ENCODE results near the gene OR10AD1.
"Not testable (repeated sequence)": the region's sequence is repeated elsewhere in the genome, so short reads cannot be mapped to it uniquely, and the experiment has no call there.

The OR10AD1 gene

DNA sequence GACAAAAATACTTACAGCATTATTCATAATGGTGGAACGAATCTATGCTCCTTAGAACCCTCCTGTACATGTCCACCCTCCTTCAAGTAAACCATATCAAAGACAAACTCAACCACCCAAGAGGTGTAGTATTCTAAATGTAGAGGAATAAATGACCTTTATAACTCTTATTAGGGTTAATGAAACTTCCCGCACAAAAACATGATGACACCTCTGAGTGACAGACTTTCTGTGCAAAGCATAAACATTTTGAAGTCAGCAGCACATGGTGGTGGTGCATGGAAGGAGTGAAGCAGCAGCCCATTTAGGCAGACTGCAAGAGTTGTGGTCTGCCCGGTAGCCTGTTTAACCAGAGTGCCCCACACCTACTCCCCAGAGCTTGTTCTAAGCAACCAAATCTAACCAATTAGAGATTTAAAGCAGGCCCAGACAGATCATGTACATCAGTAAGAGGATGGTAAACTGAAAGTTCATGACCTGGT, 45.2 kb downstream of the OR10AD1 start:
- DNase-seq: peak; percentile 23

- peak; percentile 99 for DNase-seq
These were observed 45.8 kb downstream of the OR10AD1 start, which contains the start of gene ASB8 for GRCh38 chr12:48157018-48157888. TSS of gene ASB8 (minus strand) at chr12:48157515. CDS start at chr12:48153496, 4,019 bp downstream.

GRCh38 chr12:48156652-48157017, 46.5 kb downstream of the OR10AD1 start:
- no peak for DNase-seq

GRCh38 chr12:48155786-48156185, 47.3 kb downstream of the OR10AD1 start:
- DNase-seq: not testable (repeated sequence)
